Thymus (tissue), 11 donors: ENCODE data around the gene HSPA4. TPM values are rescaled to one million over a fixed set of nuclear protein-coding genes. Genes with fewer than 3 reads are reported as not detected.

ENCODE experiments used
- DNase-seq, 9 donors: peaks; one replicate each; pipeline ENCODE4 v3.0.0-alpha.2; 2013; ENCODE audit warnings: low spot score in 9 of 9, low read depth in 6 of 9, missing footprints in 1 of 9
- H3K27ac ChIP-seq, 2 donors: one replicate each; pipeline ENCODE4 v1.5.1; 2013; ENCODE audit warnings: control low read depth in 1 of 2, low read depth in 1 of 2, low read length in 1 of 2, mild to moderate bottlenecking in 1 of 2, moderate library complexity in 1 of 2
- H3K27me3 ChIP-seq, 2 donors: one replicate each; pipeline ENCODE4 v1.5.1; 2013; ENCODE audit warnings: low read length in 1 of 2; ENCODE audit not compliant: control insufficient read depth in 2 of 2, insufficient read depth in 1 of 2
- H3K36me3 ChIP-seq, 2 donors: one replicate each; pipeline ENCODE4 v1.5.1; 2013; ENCODE audit warnings: low read length in 1 of 2, mild to moderate bottlenecking in 1 of 2, moderate library complexity in 1 of 2; ENCODE audit not compliant: control insufficient read depth in 2 of 2, insufficient read depth in 2 of 2
- H3K4me1 ChIP-seq, 2 donors: one replicate each; pipeline ENCODE4 v1.5.1; 2013; ENCODE audit warnings: low read length in 2 of 2; ENCODE audit not compliant: control insufficient read depth in 2 of 2, insufficient read depth in 2 of 2
- H3K4me3 ChIP-seq, 2 donors: one replicate each; pipeline ENCODE4 v1.5.1; 2013; ENCODE audit warnings: low read length in 2 of 2, control low read depth in 1 of 2, mild to moderate bottlenecking in 1 of 2
- H3K9me3 ChIP-seq, 2 donors: one replicate each; pipeline ENCODE4 v1.5.1; 2013; ENCODE audit warnings: low read length in 1 of 2, mild to moderate bottlenecking in 1 of 2; ENCODE audit not compliant: control insufficient read depth in 2 of 2, insufficient read depth in 1 of 2
- WGBS: extraction: QIAGEN DNeasy Blood & Tissue Kit; methylation state at CpG from one replicate; pipeline ENCODE4 v1.1.7; 2013; 5-methylcytosine and 5-hydroxymethylcytosine counted together
- polyA plus RNA-seq: library from polyadenylated mRNA; stranded (reverse); fragments of 200-250 nt; gene quantifications from one replicate; pipeline ENCODE4 v1.2.3, GENCODE V29; 2013
- total RNA-seq: library from RNA; stranded (reverse); fragments of 120-200 nt; gene quantifications from one replicate; pipeline ENCODE4 v1.2.4, GENCODE V29; 2013
- donor health status: healthy.

Gene HSPA4
- total and polyA plus RNA-seq, 2 donors, result 65.4 to 72.0 TPM

- no peak overlapping the region for H3K4me3 ChIP-seq
- DNase-seq, result no peak
- H3K4me1 ChIP-seq, result peaks cover 10 to 16% of the 10 kb centered on the region in 2 donors
- peaks cover 0 to 3% of the 10 kb centered on the region in 2 donors for H3K9me3 ChIP-seq
- H3K27ac ChIP-seq, result no peak overlapping the region
- no peaks in the 10 kb centered on the region for H3K36me3 ChIP-seq
- WGBS, result 73% methylated on average over 4 of the region's 4 CpGs
- no peaks in the 10 kb centered on the region for H3K27me3 ChIP-seq
Measured at GRCh38 chr5:133149345-133149744, 97.5 kb downstream of the HSPA4 start.

GRCh38 chr5:133150909-133151544, 99.2 kb downstream of the HSPA4 start:
- H3K4me3 ChIP-seq, result no peak overlapping the region
- H3K36me3 ChIP-seq, result no peaks in the 10 kb centered on the region
- peaks cover 10 to 16% of the 10 kb centered on the region in 2 donors for H3K4me1 ChIP-seq
- H3K9me3 ChIP-seq, result no peaks in the 10 kb centered on the region
- no peak overlapping the region for H3K27ac ChIP-seq
- no peaks in the 10 kb centered on the region for H3K27me3 ChIP-seq
- WGBS, result 98% methylated on average over 6 of the region's 6 CpGs
- DNase-seq, result no peak

GRCh38 chr5:133154274-133155075, 102.7 kb downstream of the HSPA4 start:
- Histone ChIP-seq H3K27me3 (no peaks in the 10 kb centered on the region), H3K4me3 (no peak overlapping the region), H3K36me3 (no peaks in the 10 kb centered on the region), H3K4me1 (no peaks in the 10 kb centered on the region), H3K9me3 (no peaks in the 10 kb centered on the region), H3K27ac (no peak overlapping the region)
- WGBS, result 97% methylated on average over 12 of the region's 12 CpGs
- DNase-seq, result no peak

- Histone ChIP-seq H3K27ac (no peak overlapping the region), H3K4me1 (no peaks in the 10 kb centered on the region), H3K36me3 (no peaks in the 10 kb centered on the region), H3K9me3 (no peaks in the 10 kb centered on the region), H3K4me3 (no peak overlapping the region), H3K27me3 (no peaks in the 10 kb centered on the region)
- WGBS, result 96% methylated on average over 4 of the region's 4 CpGs
- DNase-seq, result no peak
Measured at GRCh38 chr5:133155326-133155969, 103.6 kb downstream of the HSPA4 start.

Other genes starting within 250 kb of the HSPA4 start
- gene SOWAHA, start 238.7 kb upstream of the HSPA4 start, total RNA-seq, result 1.0 TPM
- gene SOWAHA, start 238.7 kb upstream of the HSPA4 start, polyA plus RNA-seq, result 4.3 TPM
- gene SHROOM1, start 221.4 kb upstream of the HSPA4 start, total RNA-seq, result 0.90 TPM
- 6.2 TPM for gene SHROOM1, start 221.4 kb upstream of the HSPA4 start, polyA plus RNA-seq
- gene GDF9, start 185.5 kb upstream of the HSPA4 start, total RNA-seq, result 0.47 TPM
- 2.5 TPM for gene GDF9, start 185.5 kb upstream of the HSPA4 start, polyA plus RNA-seq
- 399 TPM for gene UQCRQ, start 185.4 kb upstream of the HSPA4 start, total RNA-seq
- 232 TPM for gene UQCRQ, start 185.4 kb upstream of the HSPA4 start, polyA plus RNA-seq
- gene LEAP2, start 178.3 kb upstream of the HSPA4 start, total RNA-seq, result 1.5 TPM
- gene LEAP2, start 178.3 kb upstream of the HSPA4 start, polyA plus RNA-seq, result 4.4 TPM
- 14.7 TPM for gene AFF4, start 88.4 kb upstream of the HSPA4 start, total RNA-seq
- 15.6 TPM for gene AFF4, start 88.4 kb upstream of the HSPA4 start, polyA plus RNA-seq
- gene ZCCHC10, start 25.5 kb upstream of the HSPA4 start, total RNA-seq, result 30.5 TPM
- gene ZCCHC10, start 25.5 kb upstream of the HSPA4 start, polyA plus RNA-seq, result 38.6 TPM